OCI-LY3 (cell line): ENCODE results near the gene RAP1GAP.

Experiments used
- H2AFZ ChIP-seq: fragments of 200-600, 300-600 bp; shearing (Covaris generic); 2 replicates; pipeline ENCODE4 v1.6.0; 2014; ENCODE audit warnings: antibody characterized with exemption, low read depth, low read length
- H3K27ac ChIP-seq: fragments of 200-600, 300-600 bp; sonication (generic); 2 replicates; pipeline ENCODE4 v1.5.1; 2014; ENCODE audit warnings: mild to moderate bottlenecking, low read length, moderate library complexity, mixed read lengths
- H3K27me3 ChIP-seq: fragments of 200-600, 300-600 bp; sonication (generic); 2 replicates; pipeline ENCODE4 v1.6.1; 2014; ENCODE audit warnings: low read depth, low read length, mixed read lengths
- H3K36me3 ChIP-seq: fragments of 200-600, 300-600 bp; sonication (generic); replicated peaks from 2 replicates; pipeline ENCODE3; 2014; ENCODE audit warnings: low read depth, low read length, mixed read lengths
- H3K4me1 ChIP-seq: fragments of 300-600, 200-600 bp; sonication (generic); 2 replicates; pipeline ENCODE4 v1.6.1; 2014; ENCODE audit warnings: low read length, mixed read lengths
- H3K4me2 ChIP-seq: fragments of 200-600, 300-600 bp; sonication (generic); 2 replicates; pipeline ENCODE4 v1.6.1; 2014; ENCODE audit warnings: low read length, mixed read lengths
- H3K4me3 ChIP-seq: fragments of 300-600, 200-600 bp; sonication (generic); 2 replicates; pipeline ENCODE4 v1.5.1; 2014; ENCODE audit warnings: antibody characterized with exemption, mild to moderate bottlenecking, low read length, moderate library complexity
- H3K79me2 ChIP-seq: fragments of 300-600, 200-600 bp; shearing (Covaris generic); 2 replicates; pipeline ENCODE4 v1.6.1; 2014; ENCODE audit warnings: mild to moderate bottlenecking, low read length, mixed read lengths
- H3K9ac ChIP-seq: fragments of 300-600, 200-600 bp; shearing (Covaris generic); 2 replicates; pipeline ENCODE4 v1.6.0; 2014; ENCODE audit warnings: mild to moderate bottlenecking, low read length, moderate library complexity
- H3K9me3 ChIP-seq: fragments of 200-600, 300-600 bp; shearing (Covaris generic); 2 replicates; pipeline ENCODE4 v1.6.1; 2014; ENCODE audit warnings: low read length, mixed read lengths; ENCODE audit not compliant: insufficient read depth
- H4K20me1 ChIP-seq: fragments of 200-600, 300-600 bp; sonication (generic); 2 replicates; pipeline ENCODE4 v1.6.1; 2016; ENCODE audit warnings: low read length, mixed read lengths; ENCODE audit not compliant: insufficient read depth
- CTCF ChIP-seq: fragments of 200-600, 300-600 bp; sonication (generic); IDR thresholded peaks from 2 replicates; pipeline ENCODE4 v1.5.1; 2014; ENCODE audit warnings: antibody characterized with exemption, low read length, low read depth
- EZH2phosphoT487 ChIP-seq: fragments of 200-600 bp; shearing (Covaris generic); IDR thresholded peaks from 2 replicates; pipeline ENCODE4 v1.6.1; 2018; ENCODE audit warnings: antibody characterized with exemption, mixed run types, low read depth

RAP1GAP gene

GRCh38 chr1:21644348-21644747 lies 24.8 kb downstream of the RAP1GAP start:
- H3K9me3 ChIP-seq: no peaks in the 10 kb centered on the region

GRCh38 chr1:21643624-21644023 lies 25.5 kb downstream of the RAP1GAP start:
- no peaks in the 10 kb centered on the region for H4K20me1 ChIP-seq
- H3K4me3 ChIP-seq: no peak overlapping the region

More at GRCh38 chr1:21644348-21644747, 24.8 kb downstream of the RAP1GAP start:
- Histone ChIP-seq H3K4me3 (no peak overlapping the region), H3K36me3 (no peaks in the 10 kb centered on the region), H3K4me1 (peaks cover 8% of the 10 kb centered on the region), H4K20me1 (no peaks in the 10 kb centered on the region), H2AFZ (no peak overlapping the region), H3K27ac (no peak overlapping the region), H3K79me2 (no peaks in the 10 kb centered on the region), H3K27me3 (no peaks in the 10 kb centered on the region), H3K4me2 (no peak overlapping the region), H3K9ac (no peak overlapping the region)
- no peak for TF ChIP-seq EZH2phosphoT487
- TF ChIP-seq CTCF: no peak

GRCh38 chr1:21641967-21642739 lies 27.0 kb downstream of the RAP1GAP start:
- Histone ChIP-seq H3K27ac (no peak overlapping the region), H3K9me3 (no peaks in the 10 kb centered on the region), H3K9ac (no peak overlapping the region), H3K4me1 (peaks cover 23% of the 10 kb centered on the region), H3K79me2 (no peaks in the 10 kb centered on the region), H3K4me3 (no peak overlapping the region), H3K36me3 (no peaks in the 10 kb centered on the region), H2AFZ (no peak overlapping the region), H4K20me1 (no peaks in the 10 kb centered on the region), H3K27me3 (no peaks in the 10 kb centered on the region), H3K4me2 (no peak overlapping the region)
- no peak for TF ChIP-seq EZH2phosphoT487
- no peak for TF ChIP-seq CTCF

More at GRCh38 chr1:21643624-21644023, 25.5 kb downstream of the RAP1GAP start:
- H3K79me2 ChIP-seq: no peaks in the 10 kb centered on the region
- no peaks in the 10 kb centered on the region for H3K27me3 ChIP-seq
- H3K9ac ChIP-seq: no peak overlapping the region
- H2AFZ ChIP-seq: no peak overlapping the region
- H3K4me2 ChIP-seq: no peak overlapping the region
- H3K36me3 ChIP-seq: no peaks in the 10 kb centered on the region
- TF ChIP-seq CTCF: no peak
- no peak for TF ChIP-seq EZH2phosphoT487
- H3K4me1 ChIP-seq: peaks cover 15% of the 10 kb centered on the region
- H3K9me3 ChIP-seq: no peaks in the 10 kb centered on the region
- no peak overlapping the region for H3K27ac ChIP-seq

GRCh38 chr1:21641537-21641936 lies 27.6 kb downstream of the RAP1GAP start:
- no peak overlapping the region for H3K4me2 ChIP-seq
- H3K4me3 ChIP-seq: no peak overlapping the region
- H4K20me1 ChIP-seq: no peaks in the 10 kb centered on the region
- H3K79me2 ChIP-seq: no peaks in the 10 kb centered on the region
- TF ChIP-seq CTCF (no peak), EZH2phosphoT487 (no peak)
- H3K4me1 ChIP-seq: peaks cover 23% of the 10 kb centered on the region
- H3K27me3 ChIP-seq: no peaks in the 10 kb centered on the region
- H3K36me3 ChIP-seq: no peaks in the 10 kb centered on the region
- no peak overlapping the region for H3K9ac ChIP-seq
- H3K9me3 ChIP-seq: no peaks in the 10 kb centered on the region
- H3K27ac ChIP-seq: no peak overlapping the region
- H2AFZ ChIP-seq: no peak overlapping the region
